Measurements from ENCODE around the gene IMPG1. TPM values are rescaled to one million over a fixed set of nuclear protein-coding genes. Genes with fewer than 3 reads are reported as not detected.
A peak's percentile ranks its signal among the peaks of the same experiment; 100 is the strongest.

The IMPG1 gene
- total RNA-seq, 1 donor from 2014 or later = not detected

DNA sequence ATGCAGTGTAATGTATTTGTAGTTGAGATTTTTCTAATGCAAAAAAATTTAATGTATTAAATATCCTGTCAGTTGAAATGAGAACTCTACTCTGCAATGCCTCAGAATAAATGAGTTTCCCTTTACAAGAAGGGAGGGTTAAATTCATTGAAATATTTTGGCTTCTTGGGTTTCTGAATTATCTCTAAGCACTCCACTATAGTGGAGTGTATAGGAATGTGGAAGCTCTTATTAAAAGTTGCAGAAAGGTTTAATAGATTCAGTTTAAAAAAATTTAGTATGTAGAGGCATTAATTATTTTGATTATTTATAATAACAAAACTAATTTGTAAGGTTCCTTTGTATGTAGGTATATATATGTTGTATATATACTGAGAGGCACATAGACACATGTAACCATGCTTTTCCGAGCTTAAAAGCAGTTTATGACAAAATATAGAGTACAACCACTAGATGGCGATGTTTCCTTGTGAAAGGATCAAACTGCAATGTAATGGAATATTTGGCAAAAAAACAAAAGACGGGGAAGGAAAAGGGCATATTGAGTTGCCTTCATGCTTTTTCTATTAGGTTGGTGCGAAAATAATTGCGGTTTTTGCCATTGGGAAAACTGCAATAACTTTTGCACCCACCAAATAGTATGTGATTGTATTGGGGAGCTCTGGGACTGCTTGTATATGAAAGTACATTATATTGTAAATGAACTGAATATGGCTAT is 179.2 kb downstream of the IMPG1 start:
- Mint-ChIP-seq H3K9me3 (peaks cover 3% of the 10 kb centered on the region), H3K27ac (no peak overlapping the region), H3K4me1 (peaks cover 3% of the 10 kb centered on the region), H3K4me3 (no peak overlapping the region), H3K36me3 (peaks cover 13% of the 10 kb centered on the region), H3K27me3 (ENCODE audit: low read depth) (no peaks in the 10 kb centered on the region)
- DNase-seq (ENCODE audit: low spot score in 2 of 2, unreplicated experiment in 2 of 2) = no peak
- peak; percentile 93 for TF ChIP-seq CTCF (IDR thresholded peaks at IDR 0.05; ENCODE audit: unreplicated experiment)

DNA sequence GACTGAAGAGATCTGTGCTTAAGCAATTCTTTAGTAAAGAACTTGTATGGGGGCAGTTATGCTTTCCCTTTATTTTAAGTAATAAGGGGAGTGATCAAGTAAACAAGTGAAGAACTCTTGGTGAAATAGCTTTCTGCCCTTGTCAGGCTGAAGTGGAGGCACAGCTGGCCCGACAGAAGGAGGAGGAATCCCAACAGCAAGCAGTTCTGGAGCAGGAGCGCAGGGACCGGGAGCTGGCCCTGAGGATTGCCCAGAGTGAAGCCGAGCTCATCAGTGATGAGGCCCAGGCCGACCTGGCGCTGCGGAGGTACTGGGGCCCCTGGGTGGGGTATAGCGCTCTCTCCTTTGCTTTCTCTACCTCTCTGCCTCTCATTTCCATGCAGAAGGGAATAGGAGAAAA is 180.1 kb downstream of the IMPG1 start:
- no peak overlapping the region for H3K4me3 Mint-ChIP-seq
- TF ChIP-seq CTCF (IDR thresholded peaks at IDR 0.05; ENCODE audit: unreplicated experiment) = no peak

GRCh38 chr6:75884822-75885221 is 187.6 kb downstream of the IMPG1 start:
- Mint-ChIP-seq H3K27me3 (ENCODE audit: low read depth) (no peaks in the 10 kb centered on the region), H3K36me3 (peaks cover 22% of the 10 kb centered on the region), H3K4me1 (peaks cover 5% of the 10 kb centered on the region), H3K4me3 (no peak overlapping the region), H3K27ac (no peak overlapping the region), H3K9me3 (peaks cover under 1% of the 10 kb centered on the region)
- TF ChIP-seq CTCF (IDR thresholded peaks at IDR 0.05; ENCODE audit: unreplicated experiment) = no peak
- no peak for DNase-seq (ENCODE audit: low spot score in 2 of 2, unreplicated experiment in 2 of 2)

More for the DNA sequence above, 180.1 kb downstream of the IMPG1 start:
- Mint-ChIP-seq H3K27ac (no peak overlapping the region), H3K9me3 (peaks cover 3% of the 10 kb centered on the region), H3K36me3 (peaks cover 13% of the 10 kb centered on the region), H3K4me1 (peaks cover 3% of the 10 kb centered on the region), H3K27me3 (ENCODE audit: low read depth) (no peaks in the 10 kb centered on the region)
- DNase-seq (ENCODE audit: low spot score in 2 of 2, unreplicated experiment in 2 of 2) = no peak

DNA sequence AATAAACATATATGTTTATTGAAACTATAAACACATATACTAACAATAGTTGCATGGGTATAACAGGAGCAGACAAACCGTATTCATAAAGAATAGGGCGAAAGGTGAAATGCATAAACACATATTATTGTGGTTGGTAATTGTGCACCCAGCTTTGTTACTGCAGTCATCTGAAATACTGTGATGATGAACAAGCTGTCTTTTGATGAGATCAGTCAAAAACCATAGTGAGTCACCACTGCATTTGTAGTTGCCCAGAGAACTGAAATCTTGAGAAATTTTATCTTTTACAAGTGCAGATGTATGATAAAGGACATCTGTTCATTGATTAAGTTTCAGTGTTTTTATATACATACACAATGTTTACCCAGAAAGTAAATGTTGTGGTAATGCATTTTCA is 189.7 kb downstream of the IMPG1 start:
- Mint-ChIP-seq H3K4me3 (no peak overlapping the region), H3K27ac (no peak overlapping the region), H3K27me3 (ENCODE audit: low read depth) (no peaks in the 10 kb centered on the region), H3K9me3 (no peaks in the 10 kb centered on the region), H3K36me3 (peaks cover 24% of the 10 kb centered on the region), H3K4me1 (peaks cover 5% of the 10 kb centered on the region)
- DNase-seq (ENCODE audit: low spot score in 2 of 2, unreplicated experiment in 2 of 2) = no peak
- TF ChIP-seq CTCF (IDR thresholded peaks at IDR 0.05; ENCODE audit: unreplicated experiment) = no peak

GRCh38 chr6:75880305-75880704 is 192.2 kb downstream of the IMPG1 start:
- Mint-ChIP-seq H3K4me1 (peaks cover 5% of the 10 kb centered on the region), H3K36me3 (peaks cover 27% of the 10 kb centered on the region), H3K27ac (no peak overlapping the region), H3K9me3 (no peaks in the 10 kb centered on the region), H3K27me3 (ENCODE audit: low read depth) (no peaks in the 10 kb centered on the region), H3K4me3 (no peak overlapping the region)
- TF ChIP-seq CTCF (IDR thresholded peaks at IDR 0.05; ENCODE audit: unreplicated experiment) = no peak
- no peak for DNase-seq (ENCODE audit: low spot score in 2 of 2, unreplicated experiment in 2 of 2)

Data from mesothelial cell of epicardium (in vitro differentiated cells).